HG03025 (cell line): Measurements from ENCODE around the gene LAPTM5.

ENCODE experiments used
- ATAC-seq: cut with Tn5 transposase; IDR thresholded peaks from one replicate; pipeline ENCODE4 v1.9.1; 2021; ENCODE audit warnings: mild to moderate bottlenecking, moderate library complexity; ENCODE audit not compliant: unreplicated experiment, low FRiP score

LAPTM5 gene

GRCh38 chr1:30787856-30788495, 30.4 kb upstream of the LAPTM5 start:
- no peak for ATAC-seq

- no peak for ATAC-seq
Observed at GRCh38 chr1:30787266-30787665, 29.7 kb upstream of the LAPTM5 start.

- no peak for ATAC-seq
Observed at GRCh38 chr1:30786264-30786991, 28.9 kb upstream of the LAPTM5 start.

GRCh38 chr1:30785714-30786113, 28.1 kb upstream of the LAPTM5 start:
- ATAC-seq: no peak

GRCh38 chr1:30785181-30785580, 27.6 kb upstream of the LAPTM5 start:
- ATAC-seq: no peak

- no peak for ATAC-seq
Observed at GRCh38 chr1:30783256-30783915, 25.8 kb upstream of the LAPTM5 start.

GRCh38 chr1:30782361-30783255, 25.0 kb upstream of the LAPTM5 start:
- ATAC-seq: no peak

GRCh38 chr1:30781906-30782305, 24.3 kb upstream of the LAPTM5 start:
- ATAC-seq: no peak

GRCh38 chr1:30780409-30780808, 22.8 kb upstream of the LAPTM5 start:
- ATAC-seq: no peak

- no peak for ATAC-seq
Observed at GRCh38 chr1:30779294-30780071, 21.9 kb upstream of the LAPTM5 start.

- no peak for ATAC-seq
Observed at GRCh38 chr1:30778979-30779293, 21.4 kb upstream of the LAPTM5 start.

GRCh38 chr1:30778154-30778978, 20.8 kb upstream of the LAPTM5 start:
- no peak for ATAC-seq

GRCh38 chr1:30777904-30778153, 20.3 kb upstream of the LAPTM5 start:
- ATAC-seq: no peak

GRCh38 chr1:30777060-30777903, 19.7 kb upstream of the LAPTM5 start:
- no peak for ATAC-seq

GRCh38 chr1:30776097-30777059, 18.8 kb upstream of the LAPTM5 start:
- no peak for ATAC-seq

- no peak for ATAC-seq
Observed at GRCh38 chr1:30775433-30775975, 17.9 kb upstream of the LAPTM5 start.
